Heart left ventricle (tissue), 16 donors: ENCODE measurements around the gene TMED5. TPM values are rescaled to one million over a fixed set of nuclear protein-coding genes. Genes with fewer than 3 reads are reported as not detected.
A peak's percentile ranks its signal among the peaks of the same experiment; 100 is the strongest.
"Not testable (repeated sequence)": the region's sequence is repeated elsewhere in the genome, so short reads cannot be mapped to it uniquely, and the experiment has no call there.

Experiments
- ATAC-seq, 4 donors: fragments of 200-7000 bp; cut with Tn5 transposase; one replicate each; pipeline ENCODE4 v1.9.1; 2020 to 2022; ENCODE audit warnings: moderate library complexity in 4 of 4, mild to moderate bottlenecking in 3 of 4, moderate number of reproducible peaks in 1 of 4
- DNase-seq, 5 donors: peaks; one replicate each; pipeline ENCODE4 v3.0.0-alpha.2; 2020
- H3K27ac ChIP-seq, 12 donors: fragments of 200-600 bp; sonication (generic) in 4 of 12; one replicate each; pipeline versions ENCODE4 v1.5.0 to v1.8.0; 2016 to 2022; ENCODE audit warnings: mild to moderate bottlenecking in 2 of 12
- H3K27me3 ChIP-seq, 9 donors: fragments of 200-600 bp; sonication (generic) in 2 of 9; one replicate each; pipeline versions ENCODE4 v1.5.1 to v1.8.0; 2016 to 2022; ENCODE audit warnings: mild to moderate bottlenecking in 3 of 9
- H3K36me3 ChIP-seq, 9 donors: fragments of 200-600 bp; sonication (generic) in 2 of 9; one replicate each; pipeline versions ENCODE4 v1.5.0 to v1.8.0; 2018 to 2022; ENCODE audit warnings: mild to moderate bottlenecking in 2 of 9
- H3K4me1 ChIP-seq, 12 donors: fragments of 200-600 bp; sonication (generic) in 4 of 12; one replicate each; pipeline versions ENCODE4 v1.5.0 to v1.8.0; 2016 to 2022; ENCODE audit warnings: mild to moderate bottlenecking in 3 of 12
- H3K4me3 ChIP-seq, 12 donors: fragments of 200-600 bp; sonication (generic) in 4 of 12; one replicate each; pipeline versions ENCODE4 v1.5.0 to v1.8.0; 2017 to 2022; ENCODE audit warnings: mild to moderate bottlenecking in 9 of 12, moderate library complexity in 4 of 12
- H3K9me3 ChIP-seq, 12 donors: fragments of 200-600 bp; sonication (generic) in 4 of 12; one replicate each; pipeline versions ENCODE4 v1.5.0 to v1.8.0; 2016 to 2022; ENCODE audit warnings: mild to moderate bottlenecking in 1 of 12
- POLR2A ChIP-seq, 2 donors: fragments of 450-650 bp; IDR thresholded peaks; one replicate each; pipeline ENCODE4 v1.6.1; 2017; ENCODE audit warnings: antibody characterized with exemption in 2 of 2, mild to moderate bottlenecking in 2 of 2, moderate library complexity in 2 of 2
- WGBS, 4 donors: extraction: QIAGEN DNeasy Blood & Tissue Kit in 2 of 4; methylation state at CpG; one replicate each; pipeline versions ENCODE4 v1.1.5 to v1.1.7; 2013 to 2018; 5-methylcytosine and 5-hydroxymethylcytosine counted together
- intact Hi-C, 10 donors: fragments of 100-400 bp; cut with DNase I; formaldehyde crosslinking; loops; one replicate each; pipeline versions ENCODE4 v1.11.1 to v1.14.2; 2022
- polyA plus RNA-seq, 2 donors: library from polyadenylated mRNA; stranded (reverse); fragments of 200-250 nt; gene quantifications; one replicate each; pipeline ENCODE4 v1.2.3, GENCODE V29; 2013
- total RNA-seq, 9 donors: library from RNA; depleted of rRNA in 2 of 9; stranded (reverse); fragments of >200 nt in 2 of 9; fragmentation: NEBNext Ultra II Directional in 3 of 9; extraction: Animal tissue kit (Norgen Biotek cat#: 25700) in 3 of 9; gene quantifications; one replicate each; pipeline versions ENCODE4 v1.1.0 to v1.2.4, GENCODE V29; 2016 to 2023
- TF ChIP-seq, protein P1 (sequence below), 12 donors: fragments of 200-600 bp; sonication (generic) in 4 of 12; IDR thresholded peaks; one replicate each; pipeline versions ENCODE4 v1.5.0 to v1.8.0; 2018 to 2022; ENCODE audit warnings: antibody characterized with exemption in 12 of 12, mild to moderate bottlenecking in 5 of 12
- donor health status: ischemic (EF 13 %, LVEDD 7.1; RV severe dilation, severe dysfunction).
- donor health status: healthy with polysubstance abuse.
- donor health status: DM: no; HTN: yes; CAD: no.
- donor health status: DM: no; HTN: no; CAD: no.
- donor health status: ischemic (EF 25% LVEDD 6.9; RV normal size, moderate dysfunction).
- donor health status: ischemic (EF 25% LVEDD 5.7; RV mildly dilated, moderate dysfunction).
- donor health status: healthy.
- donor health status: DM: yes; HTN: yes; CAD: no.
- donor health status: ischemic (EF 35%, LVEDD 5.7; RV mildly dilated, moderate dysfunction).
- donor health status: nonischemic (EF 11% LVEDD 7.7; RV severe dilation, severe dysfunction).
- donor health status: DM: yes; HTN: yes; CAD: no.
- donor health status: PGD.
- donor health status: ischemic (EF 29% LVEDD 5.4; RV normal size, mild dysfunction).
- donor health status: nonischemic (EF 23%, LVEDD 6.1; RV moderate dilation, normal function).

Gene TMED5
- total and polyA plus RNA-seq, 11 donors: 9.2 to 95.3 (median 55.0) TPM

DNA sequence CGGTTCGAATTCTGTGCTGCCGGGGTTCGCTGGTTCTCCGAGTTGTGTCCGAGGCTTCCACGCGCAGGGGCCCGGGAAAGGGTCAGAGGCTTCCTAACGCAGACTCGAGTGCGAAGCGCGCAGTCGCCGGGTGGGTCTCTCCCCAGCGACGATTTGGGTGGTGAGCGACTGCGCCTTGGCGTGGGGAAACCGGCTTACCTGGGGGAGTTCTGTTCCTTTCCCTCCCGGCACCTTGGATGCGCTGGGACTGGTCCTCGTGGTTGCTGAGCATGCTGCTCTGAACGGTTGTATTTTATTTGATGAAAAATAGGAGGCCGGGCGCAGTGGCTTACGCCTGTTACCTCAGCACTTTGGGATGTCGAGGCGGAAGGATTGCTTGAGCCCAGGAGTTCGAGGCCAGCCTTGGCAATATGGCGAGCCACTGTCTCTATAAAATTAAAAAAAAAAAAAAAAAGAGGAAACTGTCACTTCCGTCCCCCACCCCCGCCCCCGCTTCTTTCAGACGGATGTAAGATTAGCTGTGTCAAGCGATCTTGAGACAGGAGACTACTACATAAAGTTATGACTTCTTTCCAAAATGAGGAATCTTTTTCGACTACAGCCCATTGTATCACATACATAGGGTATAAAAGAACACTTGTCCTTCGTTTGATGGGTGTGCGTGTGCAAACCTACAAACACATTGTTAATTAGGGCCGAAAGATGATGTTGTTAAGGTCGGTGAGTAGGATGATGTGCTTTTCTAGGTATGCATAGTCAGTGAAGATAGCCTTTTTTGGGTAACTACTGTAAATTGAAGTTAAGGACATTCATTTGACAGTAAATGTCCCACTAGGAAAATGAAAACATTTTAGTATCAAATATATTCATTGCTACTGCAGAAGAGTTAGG, 755 bp upstream of the TMED5 start, which contains the start of gene CCDC18:
Gene CCDC18, plus strand, starts transcription at position 2 of the 891 bp plus-strand sequence. CDS start 2,638 bp downstream, outside the sequence.
- TF ChIP-seq, protein P1, sequence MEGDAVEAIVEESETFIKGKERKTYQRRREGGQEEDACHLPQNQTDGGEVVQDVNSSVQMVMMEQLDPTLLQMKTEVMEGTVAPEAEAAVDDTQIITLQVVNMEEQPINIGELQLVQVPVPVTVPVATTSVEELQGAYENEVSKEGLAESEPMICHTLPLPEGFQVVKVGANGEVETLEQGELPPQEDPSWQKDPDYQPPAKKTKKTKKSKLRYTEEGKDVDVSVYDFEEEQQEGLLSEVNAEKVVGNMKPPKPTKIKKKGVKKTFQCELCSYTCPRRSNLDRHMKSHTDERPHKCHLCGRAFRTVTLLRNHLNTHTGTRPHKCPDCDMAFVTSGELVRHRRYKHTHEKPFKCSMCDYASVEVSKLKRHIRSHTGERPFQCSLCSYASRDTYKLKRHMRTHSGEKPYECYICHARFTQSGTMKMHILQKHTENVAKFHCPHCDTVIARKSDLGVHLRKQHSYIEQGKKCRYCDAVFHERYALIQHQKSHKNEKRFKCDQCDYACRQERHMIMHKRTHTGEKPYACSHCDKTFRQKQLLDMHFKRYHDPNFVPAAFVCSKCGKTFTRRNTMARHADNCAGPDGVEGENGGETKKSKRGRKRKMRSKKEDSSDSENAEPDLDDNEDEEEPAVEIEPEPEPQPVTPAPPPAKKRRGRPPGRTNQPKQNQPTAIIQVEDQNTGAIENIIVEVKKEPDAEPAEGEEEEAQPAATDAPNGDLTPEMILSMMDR (IDR thresholded peaks at IDR 0.05): no peak
- TF ChIP-seq POLR2A (IDR thresholded peaks at IDR 0.05): no peak
- Histone ChIP-seq H3K27me3 (no peaks in the 10 kb centered on the region), H3K27ac (peak within 1 kb of the TSS; percentile 96 to 100 (median 98)), H3K36me3 (peaks cover 0 to 5% (median 0%) of the 10 kb centered on the region in 9 donors), H3K9me3 (no peaks in the 10 kb centered on the region), H3K4me3 (peak within 1 kb of the TSS; percentile 63 to 98 (median 76)), H3K4me1 (peaks cover 0 to 36% (median 24%) of the 10 kb centered on the region in 12 donors)
- ATAC-seq (no peak), DNase-seq (peak in 1 of 5 donors; percentile 10)
- intact Hi-C loops: loop anchor here in 4 of 10 donors (1.0 to 5.0 kb wide), 3 partner anchors 102 to 166 kb away; partner anchors contain the start of genes DR1 (in 2 of the 4) and MTF2 (in 2 of the 4)
- 2 to 4% (median 3%) methylated on average over 24 to 43 of the region's 43 CpGs for WGBS, 4 donors

DNA sequence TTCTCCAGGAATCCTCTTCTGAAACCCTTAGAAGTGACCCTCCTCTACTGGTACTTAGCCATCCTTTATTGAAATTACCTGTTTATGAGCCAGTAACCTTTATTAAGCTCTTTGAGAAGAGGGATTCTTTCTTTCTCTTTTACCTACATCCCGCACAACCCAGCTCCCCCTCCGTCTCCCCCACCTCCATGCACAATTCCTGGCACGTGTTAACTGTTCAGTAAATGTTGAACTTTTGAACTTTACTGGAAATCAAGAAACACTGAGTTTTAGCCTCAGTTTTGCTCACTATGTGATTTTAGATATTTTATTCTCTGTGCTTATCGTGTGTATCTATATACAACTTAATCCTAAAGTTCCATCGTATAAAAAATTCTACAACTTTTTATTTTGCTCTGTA, 1.8 kb downstream of the TMED5 start:
- Histone ChIP-seq H3K36me3 (peaks cover 0 to 8% (median 0%) of the 10 kb centered on the region in 9 donors), H3K4me1 (peaks cover 0 to 42% (median 27%) of the 10 kb centered on the region in 12 donors), H3K4me3 (peak overlapping the region in 11 of 12 donors; percentile 63 to 98 (median 76)), H3K27me3 (no peaks in the 10 kb centered on the region), H3K9me3 (peaks cover 0 to 3% (median 0%) of the 10 kb centered on the region in 12 donors), H3K27ac (peak overlapping the region in 3 of 12 donors; percentile 98 to 99 (median 99))
- no peak for TF ChIP-seq POLR2A (IDR thresholded peaks at IDR 0.05)
- TF ChIP-seq, protein P1 (IDR thresholded peaks at IDR 0.05): no peak
- ATAC-seq (no peak), DNase-seq (no peak)
- intact Hi-C loops: loop anchor here in 4 of 10 donors (2.0 to 10.0 kb wide), 4 partner anchors 96 to 104 kb away; partner anchors contain the start of gene MTF2 (in 2 of the 4)
- 38 to 48% (median 43%) methylated on average over 5 of the region's 5 CpGs for WGBS, 4 donors

DNA sequence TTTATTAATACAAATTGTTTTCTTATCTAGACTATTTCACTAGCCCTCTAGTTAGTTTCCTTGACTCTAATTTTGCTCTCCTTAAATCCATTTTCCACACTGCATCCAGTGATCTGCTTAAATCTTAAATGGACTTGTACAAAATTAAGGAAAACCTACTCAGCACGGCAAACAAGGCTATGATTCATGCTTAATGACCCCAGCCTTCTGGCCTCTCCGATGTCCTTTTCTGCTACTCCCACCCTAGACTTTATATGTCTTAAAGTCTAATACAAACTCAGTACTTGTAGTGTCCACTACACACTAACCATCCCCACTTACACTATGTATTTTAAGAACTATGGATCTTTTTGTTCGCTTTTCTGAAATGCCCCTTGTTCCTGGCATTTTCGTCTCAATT, 2.2 kb downstream of the TMED5 start:
- Histone ChIP-seq H3K36me3 (peaks cover 0 to 8% (median 0%) of the 10 kb centered on the region in 9 donors), H3K27me3 (no peaks in the 10 kb centered on the region), H3K27ac (no peak overlapping the region), H3K4me3 (peak overlapping the region in 10 of 12 donors; percentile 63 to 98 (median 80)), H3K9me3 (peaks cover 0 to 3% (median 0%) of the 10 kb centered on the region in 12 donors), H3K4me1 (peaks cover 0 to 42% (median 30%) of the 10 kb centered on the region in 12 donors)
- intact Hi-C loops: loop anchor here in 4 of 10 donors (2.0 to 10.0 kb wide), 4 partner anchors 96 to 103 kb away; partner anchors contain the start of gene MTF2 (in 2 of the 4)
- DNase-seq (no peak), ATAC-seq (no peak)
- TF ChIP-seq, protein P1 (IDR thresholded peaks at IDR 0.05): no peak
- TF ChIP-seq POLR2A (IDR thresholded peaks at IDR 0.05): no peak
- WGBS, 4 donors: 47 to 56% (median 47%) methylated on average over 4 of the region's 4 CpGs

DNA sequence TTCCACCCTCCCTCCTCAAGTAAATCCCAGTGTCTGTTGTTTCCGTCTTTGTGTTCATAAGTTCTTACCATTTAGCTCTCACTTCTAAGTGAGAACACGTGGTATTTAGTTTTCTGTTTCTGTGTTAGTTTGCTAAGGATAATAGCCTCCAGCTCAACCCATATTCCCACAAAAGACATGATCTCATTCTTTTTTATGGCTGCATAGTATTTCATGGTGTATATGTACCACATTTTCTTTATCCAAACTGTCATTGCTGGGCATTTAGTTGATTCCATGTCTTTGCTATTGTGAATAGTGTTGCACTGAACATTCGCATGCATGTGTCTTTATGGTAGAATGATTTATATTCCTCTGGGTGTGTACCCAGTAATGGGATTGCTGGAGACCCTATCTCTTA, 5.6 kb downstream of the TMED5 start:
- not testable (repeated sequence) for ATAC-seq, H3K27me3 ChIP-seq, DNase-seq, H3K36me3 ChIP-seq, H3K4me3 ChIP-seq, H3K9me3 ChIP-seq, H3K27ac ChIP-seq
- 95 to 99% (median 97%) methylated on average over 3 of the region's 3 CpGs for WGBS, 4 donors
- peaks cover 0 to 51% (median 31%) of the 10 kb centered on the region in 12 donors for H3K4me1 ChIP-seq
- intact Hi-C loops: loop anchor here in 3 of 10 donors (5.0 to 10.0 kb wide), 3 partner anchors 92 to 100 kb away; partner anchors contain the start of gene MTF2 (in 2 of the 3)
